Stomach (tissue), 9 donors: ENCODE data around the gene RNASE3. TPM values are rescaled to one million over a fixed set of nuclear protein-coding genes. Genes with fewer than 3 reads are reported as not detected.
"Not testable (repeated sequence)": the region's sequence is repeated elsewhere in the genome, so short reads cannot be mapped to it uniquely, and the experiment has no call there.

ENCODE experiments used
- DNase-seq, 2 donors: peaks; one replicate each; pipeline versions ENCODE4 v3.0.0 to v3.0.0-alpha.2; 2013 to 2019
- H3K27ac ChIP-seq, 5 donors: fragments of 200-600 bp in 4 of 5; sonication (generic) in 4 of 5; one replicate each; pipeline ENCODE4 v1.5.1; 2013 to 2019; ENCODE audit warnings: mild to moderate bottlenecking in 1 of 5, moderate library complexity in 1 of 5
- H3K27me3 ChIP-seq, 3 donors: fragments of 200-600 bp; sonication (generic); one replicate each; pipeline ENCODE4 v1.5.1; 2017 to 2019; ENCODE audit warnings: mixed run types in 1 of 3
- H3K36me3 ChIP-seq, 4 donors: fragments of 200-600 bp; sonication (generic); 1 replicate in 3 of 4; 2 replicates in 1 of 4; pipeline ENCODE4 v1.5.1; 2016 to 2019
- H3K4me1 ChIP-seq, 4 donors: fragments of 200-600 bp; sonication (generic); one replicate each; pipeline ENCODE4 v1.5.1; 2016 to 2019
- H3K4me3 ChIP-seq, 4 donors: fragments of 200-600 bp; sonication (generic) in 3 of 4; one replicate each; pipeline ENCODE4 v1.5.1; 2016 to 2019; ENCODE audit warnings: mild to moderate bottlenecking in 1 of 4
- H3K9me3 ChIP-seq, 4 donors: fragments of 200-600 bp; sonication (generic); one replicate each; pipeline ENCODE4 v1.5.1; 2016 to 2019
- EP300 ChIP-seq: sonication (generic); formaldehyde crosslinking; IDR thresholded peaks from one replicate; pipeline ENCODE4 v1.6.1; 2017; ENCODE audit warnings: antibody characterized with exemption
- POLR2A ChIP-seq, 4 donors: fragments of 450-650 bp; IDR thresholded peaks; one replicate each; pipeline ENCODE4 v1.6.1; 2016; ENCODE audit warnings: antibody characterized with exemption in 4 of 4, control low read depth in 2 of 4, mild to moderate bottlenecking in 1 of 4, moderate library complexity in 1 of 4
- POLR2AphosphoS5 ChIP-seq, 3 donors: sonication (generic); formaldehyde crosslinking; IDR thresholded peaks; one replicate each; pipeline ENCODE4 v1.6.1; 2016; ENCODE audit warnings: antibody characterized with exemption in 3 of 3
- WGBS, 5 donors: extraction: QIAGEN DNeasy Blood & Tissue Kit in 3 of 5; methylation state at CpG; one replicate each; pipeline versions ENCODE4 v1.1.5 to v1.1.7; 2013 to 2018; 5-methylcytosine and 5-hydroxymethylcytosine counted together
- intact Hi-C: fragments of 100-400 bp; cut with DNase I; formaldehyde crosslinking; loops from one replicate; pipeline ENCODE4 v1.15.1; 2023; ENCODE audit warnings: low total_unique reads
- polyA plus RNA-seq, 3 donors: library from polyadenylated mRNA; stranded (reverse); fragments of 200-250 nt; gene quantifications; one replicate each; pipeline ENCODE4 v1.2.3, GENCODE V29; 2013
- total RNA-seq, 5 donors: library from RNA; depleted of rRNA; stranded (reverse); fragments of >200 nt; gene quantifications; one replicate each; pipeline versions ENCODE4 v1.1.0 to v1.2.3, GENCODE V29; 2014 to 2016
- TF ChIP-seq, protein P1 (sequence below), 7 experiments: fragments of 450-650 bp in 4 of 7; fragments of 200-600 bp in 3 of 7; sonication (generic) in 3 of 7; IDR thresholded peaks; one replicate each; pipeline ENCODE4 v1.5.1; 2016 to 2019; ENCODE audit warnings: antibody characterized with exemption in 7 of 7, control low read depth in 2 of 7, mild to moderate bottlenecking in 1 of 7
- donor health status: healthy with polysubstance abuse.
- donor health status: Bipolar disorder and iron deficiency.
- donor health status: healthy.

Gene RNASE3
- total and polyA plus RNA-seq, 8 donors, result 1.3 to 1.4 TPM; not detected in 6

DNA sequence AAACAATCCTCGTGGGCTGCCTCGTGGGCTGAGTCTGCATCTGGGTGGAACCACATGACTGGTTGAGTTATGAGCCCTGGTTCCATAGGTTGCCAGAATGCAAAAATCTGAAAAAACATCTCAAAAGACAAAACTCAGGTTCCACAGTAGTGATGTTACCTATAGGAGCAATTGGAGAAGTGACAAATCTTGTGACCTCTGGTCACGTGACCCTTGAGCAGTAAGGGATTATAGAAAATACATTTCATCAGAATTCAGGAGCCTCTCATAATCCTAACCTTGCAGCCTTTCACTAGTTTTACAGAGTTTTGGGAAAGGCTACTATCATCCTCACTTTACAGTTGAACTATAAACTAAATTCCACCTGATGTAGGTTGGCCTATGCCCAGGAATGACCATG, 12.5 kb upstream of the RNASE3 start:
- Histone ChIP-seq H3K9me3 (peaks cover 0 to 6% (median 0%) of the 10 kb centered on the region in 4 donors), H3K4me1 (peaks cover 0 to 5% (median 3%) of the 10 kb centered on the region in 4 donors), H3K36me3 (no peaks in the 10 kb centered on the region), H3K27ac (no peak overlapping the region), H3K27me3 (no peaks in the 10 kb centered on the region), H3K4me3 (no peak overlapping the region)
- intact Hi-C loops, result no loop called here
- DNase-seq, result no peak
- WGBS, 5 donors, result 76 to 86% (median 83%) methylated on average over 3 of the region's 3 CpGs
- TF ChIP-seq POLR2A (IDR thresholded peaks at IDR 0.05) (no peak), POLR2AphosphoS5 (IDR thresholded peaks at IDR 0.05) (no peak), EP300 (no peak)
- TF ChIP-seq, protein P1, sequence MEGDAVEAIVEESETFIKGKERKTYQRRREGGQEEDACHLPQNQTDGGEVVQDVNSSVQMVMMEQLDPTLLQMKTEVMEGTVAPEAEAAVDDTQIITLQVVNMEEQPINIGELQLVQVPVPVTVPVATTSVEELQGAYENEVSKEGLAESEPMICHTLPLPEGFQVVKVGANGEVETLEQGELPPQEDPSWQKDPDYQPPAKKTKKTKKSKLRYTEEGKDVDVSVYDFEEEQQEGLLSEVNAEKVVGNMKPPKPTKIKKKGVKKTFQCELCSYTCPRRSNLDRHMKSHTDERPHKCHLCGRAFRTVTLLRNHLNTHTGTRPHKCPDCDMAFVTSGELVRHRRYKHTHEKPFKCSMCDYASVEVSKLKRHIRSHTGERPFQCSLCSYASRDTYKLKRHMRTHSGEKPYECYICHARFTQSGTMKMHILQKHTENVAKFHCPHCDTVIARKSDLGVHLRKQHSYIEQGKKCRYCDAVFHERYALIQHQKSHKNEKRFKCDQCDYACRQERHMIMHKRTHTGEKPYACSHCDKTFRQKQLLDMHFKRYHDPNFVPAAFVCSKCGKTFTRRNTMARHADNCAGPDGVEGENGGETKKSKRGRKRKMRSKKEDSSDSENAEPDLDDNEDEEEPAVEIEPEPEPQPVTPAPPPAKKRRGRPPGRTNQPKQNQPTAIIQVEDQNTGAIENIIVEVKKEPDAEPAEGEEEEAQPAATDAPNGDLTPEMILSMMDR (IDR thresholded peaks at IDR 0.05), result no peak

DNA sequence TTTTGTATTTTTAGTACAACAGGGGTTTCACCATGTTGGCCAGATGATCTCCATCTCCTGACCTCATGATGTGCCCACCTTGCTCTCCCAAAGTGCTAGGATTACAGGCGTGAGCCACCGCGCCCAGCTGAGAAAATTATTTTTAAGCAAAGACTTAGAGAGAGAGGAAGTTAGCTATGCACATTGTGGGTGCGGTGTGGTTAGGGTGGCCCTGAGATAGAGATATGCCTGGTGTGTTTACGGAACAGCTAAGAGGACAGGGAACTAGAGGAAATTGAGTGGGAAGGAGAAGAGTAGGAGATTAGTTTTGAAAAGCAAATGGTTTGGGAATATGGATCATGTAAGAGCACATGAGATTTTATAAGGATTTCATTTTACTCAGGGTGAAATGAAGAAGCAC, 10.0 kb upstream of the RNASE3 start:
- whole genome bisulfite sequencing, 5 donors, result 30 to 60% (median 35%) methylated on average over 5 of the region's 5 CpGs
- H3K36me3 ChIP-seq, H3K27ac ChIP-seq, H3K4me1 ChIP-seq, H3K9me3 ChIP-seq, intact Hi-C loops, H3K27me3 ChIP-seq, DNase-seq, H3K4me3 ChIP-seq: not testable (repeated sequence)

DNA sequence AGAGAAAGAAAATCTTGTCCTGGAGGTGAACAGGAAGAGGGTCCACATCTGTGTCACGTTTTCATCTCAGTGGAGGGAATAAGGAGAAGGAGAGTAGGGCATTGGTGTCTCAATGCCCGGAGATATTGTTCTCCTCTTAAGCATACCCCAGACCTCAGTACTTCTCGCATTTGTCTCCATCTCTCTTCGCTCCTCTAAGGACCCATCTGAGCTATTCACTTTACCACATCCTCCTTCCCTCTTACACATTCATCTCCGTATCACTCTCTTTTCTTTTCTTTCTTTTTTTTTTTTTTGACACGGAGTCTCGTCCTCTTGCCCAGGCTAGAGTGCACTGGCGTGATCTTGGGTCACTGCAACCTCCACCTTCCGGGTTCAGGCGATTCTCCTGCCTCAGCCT, 8.4 kb upstream of the RNASE3 start:
- H3K27ac ChIP-seq, H3K9me3 ChIP-seq, H3K4me3 ChIP-seq, DNase-seq, intact Hi-C loops, H3K36me3 ChIP-seq, H3K4me1 ChIP-seq, H3K27me3 ChIP-seq: not testable (repeated sequence)
- 71 to 87% (median 83%) methylated on average over 2 to 3 of the region's 10 CpGs; no CpG with 5 or more reads in 2 of the 5 donors for WGBS, 5 donors

DNA sequence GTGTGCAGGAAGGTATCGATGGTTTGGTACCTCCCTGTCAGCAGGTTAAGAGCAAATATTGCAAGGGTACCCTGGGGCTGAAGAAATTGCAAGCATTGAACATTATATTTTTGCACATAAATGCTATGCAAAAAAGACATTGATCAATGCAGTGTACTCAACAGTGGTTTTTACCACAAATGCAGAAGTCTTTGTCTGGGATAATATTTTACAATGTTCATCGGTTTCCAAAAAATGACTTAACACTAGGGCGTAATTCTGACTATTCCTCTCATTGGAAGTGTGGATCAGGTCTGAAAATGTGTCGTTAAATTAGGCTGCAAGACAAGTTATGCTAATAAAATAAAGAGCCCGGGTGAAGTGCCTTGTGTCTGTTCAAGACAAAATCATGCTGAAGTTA, 2.8 kb upstream of the RNASE3 start:
- 79 to 90% (median 86%) methylated on average over 5 of the region's 5 CpGs for WGBS, 5 donors
- H3K4me3 ChIP-seq, H3K27me3 ChIP-seq, intact Hi-C loops, H3K27ac ChIP-seq, H3K4me1 ChIP-seq, H3K36me3 ChIP-seq, H3K9me3 ChIP-seq, DNase-seq: not testable (repeated sequence)

DNA sequence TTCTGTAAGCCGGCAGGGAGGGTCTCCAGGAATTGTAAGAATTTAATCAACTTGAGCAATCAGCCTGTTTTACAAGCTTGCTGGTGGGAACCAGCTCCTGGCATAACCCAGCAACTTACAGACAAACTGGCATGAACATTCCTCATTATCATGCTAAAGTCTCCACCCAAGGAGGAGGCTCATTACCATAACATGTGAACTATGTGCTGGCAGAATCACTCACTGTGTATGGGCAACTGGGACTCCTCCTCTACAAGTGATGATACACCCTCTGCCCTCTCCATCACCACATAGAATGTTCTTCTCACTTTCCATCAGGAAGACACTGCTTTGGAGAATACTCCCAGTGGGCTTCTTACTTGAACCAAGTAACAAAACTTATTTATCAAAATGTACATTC, 4.1 kb downstream of the RNASE3 start:
- H3K9me3 ChIP-seq, H3K27ac ChIP-seq, H3K4me1 ChIP-seq, intact Hi-C loops, H3K4me3 ChIP-seq, H3K36me3 ChIP-seq, H3K27me3 ChIP-seq, DNase-seq: not testable (repeated sequence)
- 59 to 74% (median 62%) methylated on average over 1 of the region's 1 CpG for WGBS, 5 donors

DNA sequence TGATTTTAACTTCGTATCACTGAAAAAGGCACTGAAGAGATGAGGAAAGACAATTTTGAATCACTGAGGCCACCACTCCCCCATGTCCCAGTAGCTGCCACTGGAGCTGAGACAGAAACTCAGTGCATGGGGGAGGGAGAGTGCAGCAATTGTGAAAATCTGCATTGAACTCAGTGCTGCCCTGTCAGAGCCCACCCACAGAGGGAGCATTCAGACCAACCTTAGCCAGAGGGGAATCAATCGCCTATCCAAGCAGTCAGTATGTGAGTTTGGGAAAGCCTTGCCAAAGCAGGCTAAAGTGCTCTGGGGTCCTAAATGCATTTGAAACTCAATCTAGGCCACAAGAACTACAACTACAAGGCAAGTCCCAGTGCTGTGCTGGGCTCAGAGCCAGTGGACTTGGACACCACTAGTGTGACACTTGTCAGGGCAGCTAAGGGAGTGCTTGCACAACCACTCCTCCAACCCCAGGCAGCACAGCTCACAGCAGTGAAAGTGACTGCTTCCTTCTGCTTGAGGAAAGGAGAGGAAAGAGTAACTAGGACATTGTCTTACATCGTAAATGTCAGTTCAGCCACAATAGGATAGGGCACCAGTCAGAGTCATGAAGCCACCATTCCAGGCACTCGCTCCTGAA, 13.3 kb downstream of the RNASE3 start:
- no peak overlapping the region for H3K27ac ChIP-seq
- no peaks in the 10 kb centered on the region for H3K9me3 ChIP-seq
- no peak for TF ChIP-seq POLR2A (IDR thresholded peaks at IDR 0.05)
- TF ChIP-seq, protein P1 (IDR thresholded peaks at IDR 0.05), result no peak
- no peak for TF ChIP-seq POLR2AphosphoS5 (IDR thresholded peaks at IDR 0.05)
- TF ChIP-seq EP300, result no peak
- H3K4me1 ChIP-seq, result no peaks in the 10 kb centered on the region
- DNase-seq, result no peak
- H3K36me3 ChIP-seq, result no peaks in the 10 kb centered on the region
- no peaks in the 10 kb centered on the region for H3K27me3 ChIP-seq
- H3K4me3 ChIP-seq, result no peak overlapping the region
- intact Hi-C loops, result no loop called here
- WGBS, 5 donors, result 71 to 93% (median 77%) methylated on average over 2 to 4 of the region's 4 CpGs
